Measurements from ENCODE around the gene KCNJ14.

- TF ChIP-seq SP1 (IDR thresholded peaks at IDR 0.05) = no peak
- no peak for TF ChIP-seq ELF4 (IDR thresholded peaks at IDR 0.05)
- TF ChIP-seq ZNF384 (IDR thresholded peaks at IDR 0.05) = no peak
- no peak for TF ChIP-seq FOXM1 (IDR thresholded peaks at IDR 0.05; ENCODE audit: borderline replicate concordance)
- TF ChIP-seq BHLHE40 (IDR thresholded peaks at IDR 0.05; ENCODE audit: borderline replicate concordance) = no peak
- TF ChIP-seq L3MBTL2 (conservative IDR thresholded peaks at IDR 0.05) = no peak
- no peak for TF ChIP-seq SUZ12 (IDR thresholded peaks at IDR 0.05)
- TF ChIP-seq FOXA1 (IDR thresholded peaks at IDR 0.05) = no peak
- no peak for TF ChIP-seq TARDBP (IDR thresholded peaks at IDR 0.05)
- no peak for TF ChIP-seq HDGF (IDR thresholded peaks at IDR 0.05; ENCODE audit: borderline replicate concordance)
These were observed 40.0 kb downstream of the KCNJ14 start for GRCh38 chr19:48495396-48495795.

Measured in HEK293T (cell line).